ENCODE measurements around the gene DNAJC13. TPM values are rescaled to one million over a fixed set of nuclear protein-coding genes. Genes with fewer than 3 reads are reported as not detected.

DNAJC13 gene
- total and polyA plus RNA-seq, 2 experiments from 2014 or later: 15.1 to 55.4 TPM

- Histone ChIP-seq H3K9me3 (ENCODE audit: low read depth) (no peaks in the 10 kb centered on the region), H4K20me1 (ENCODE audit: insufficient read depth, poor library complexity, severe bottlenecking) (no peaks in the 10 kb centered on the region), H3K36me3 (replicated peaks; ENCODE audit: insufficient read depth, low read depth) (no peaks in the 10 kb centered on the region), H3K9me2 (replicated peaks; ENCODE audit: insufficient read depth) (no peaks in the 10 kb centered on the region), H3K4me1 (ENCODE audit: insufficient read depth) (no peaks in the 10 kb centered on the region), H3K4me3 (no peak overlapping the region), H3K4me2 (no peak overlapping the region), H2AFZ (no peak overlapping the region), H3K27me3 (no peaks in the 10 kb centered on the region), H3K27ac (no peak overlapping the region), H3K79me2 (no peaks in the 10 kb centered on the region)
- WGBS (ENCODE audit: low lambda C conversion rate, missing lambda C conversion rate): 87% methylated on average over 3 of the region's 3 CpGs
- no peak for DNase-seq (ENCODE audit: low spot score)
- TF ChIP-seq EZH2 (IDR thresholded peaks at IDR 0.05; ENCODE audit: borderline replicate concordance) (no peak), CTCF (IDR thresholded peaks at IDR 0.05; ENCODE audit: poor library complexity) (no peak), EZH2phosphoT487 (IDR thresholded peaks at IDR 0.05; ENCODE audit: low read depth, severe bottlenecking, unreplicated experiment) (no peak)
Measured at GRCh38 chr3:132486099-132486498, 68.8 kb downstream of the DNAJC13 start.

- Histone ChIP-seq H3K4me3 (no peak overlapping the region), H3K27ac (no peak overlapping the region), H3K4me1 (ENCODE audit: insufficient read depth) (no peaks in the 10 kb centered on the region), H3K79me2 (no peaks in the 10 kb centered on the region), H2AFZ (no peak overlapping the region), H3K9me2 (replicated peaks; ENCODE audit: insufficient read depth) (no peaks in the 10 kb centered on the region), H3K36me3 (replicated peaks; ENCODE audit: insufficient read depth, low read depth) (no peaks in the 10 kb centered on the region), H3K27me3 (no peaks in the 10 kb centered on the region), H3K9me3 (ENCODE audit: low read depth) (no peaks in the 10 kb centered on the region), H3K4me2 (no peak overlapping the region), H4K20me1 (ENCODE audit: insufficient read depth, poor library complexity, severe bottlenecking) (no peaks in the 10 kb centered on the region)
- DNase-seq (ENCODE audit: low spot score): no peak
- 85% methylated on average over 2 of the region's 2 CpGs for WGBS (ENCODE audit: low lambda C conversion rate, missing lambda C conversion rate)
- TF ChIP-seq CTCF (IDR thresholded peaks at IDR 0.05; ENCODE audit: poor library complexity): no peak
- no peak for TF ChIP-seq EZH2 (IDR thresholded peaks at IDR 0.05; ENCODE audit: borderline replicate concordance)
- TF ChIP-seq EZH2phosphoT487 (IDR thresholded peaks at IDR 0.05; ENCODE audit: low read depth, severe bottlenecking, unreplicated experiment): no peak
Measured at GRCh38 chr3:132488151-132488550, 70.8 kb downstream of the DNAJC13 start.

- Histone ChIP-seq H3K27me3 (no peaks in the 10 kb centered on the region), H3K36me3 (replicated peaks; ENCODE audit: insufficient read depth, low read depth) (no peaks in the 10 kb centered on the region), H3K9me3 (ENCODE audit: low read depth) (no peaks in the 10 kb centered on the region), H4K20me1 (ENCODE audit: insufficient read depth, poor library complexity, severe bottlenecking) (no peaks in the 10 kb centered on the region), H2AFZ (no peak overlapping the region), H3K79me2 (no peaks in the 10 kb centered on the region), H3K9me2 (replicated peaks; ENCODE audit: insufficient read depth) (no peaks in the 10 kb centered on the region), H3K4me3 (no peak overlapping the region), H3K4me1 (ENCODE audit: insufficient read depth) (no peaks in the 10 kb centered on the region), H3K4me2 (no peak overlapping the region), H3K27ac (peak overlapping the region; percentile 36)
- DNase-seq (ENCODE audit: low spot score): no peak
- WGBS (ENCODE audit: low lambda C conversion rate, missing lambda C conversion rate): 90% methylated on average over 3 of the region's 3 CpGs
- TF ChIP-seq CTCF (IDR thresholded peaks at IDR 0.05; ENCODE audit: poor library complexity): no peak
- TF ChIP-seq EZH2 (IDR thresholded peaks at IDR 0.05; ENCODE audit: borderline replicate concordance): no peak
- no peak for TF ChIP-seq EZH2phosphoT487 (IDR thresholded peaks at IDR 0.05; ENCODE audit: low read depth, severe bottlenecking, unreplicated experiment)
Measured at GRCh38 chr3:132499071-132499470, 81.8 kb downstream of the DNAJC13 start.

- TF ChIP-seq CTCF (IDR thresholded peaks at IDR 0.05; ENCODE audit: poor library complexity): no peak
- Histone ChIP-seq H3K4me3 (no peak overlapping the region), H3K4me1 (ENCODE audit: insufficient read depth) (no peaks in the 10 kb centered on the region), H3K9me2 (replicated peaks; ENCODE audit: insufficient read depth) (no peaks in the 10 kb centered on the region), H3K27ac (no peak overlapping the region), H3K79me2 (no peaks in the 10 kb centered on the region), H3K36me3 (replicated peaks; ENCODE audit: insufficient read depth, low read depth) (no peaks in the 10 kb centered on the region), H4K20me1 (ENCODE audit: insufficient read depth, poor library complexity, severe bottlenecking) (no peaks in the 10 kb centered on the region), H3K4me2 (no peak overlapping the region), H2AFZ (no peak overlapping the region), H3K9me3 (ENCODE audit: low read depth) (no peaks in the 10 kb centered on the region), H3K27me3 (no peaks in the 10 kb centered on the region)
- DNase-seq (ENCODE audit: low spot score): no peak
- WGBS (ENCODE audit: low lambda C conversion rate, missing lambda C conversion rate): 92% methylated on average over 1 of the region's 1 CpG
Measured at GRCh38 chr3:132503559-132503958, 86.3 kb downstream of the DNAJC13 start.
